GM18907 (cell line): ENCODE measurements around the gene LIPI.
"Not testable (repeated sequence)": the region's sequence is repeated elsewhere in the genome, so short reads cannot be mapped to it uniquely, and the experiment has no call there.

Experiments
- ATAC-seq: cut with Tn5 transposase; IDR thresholded peaks from one replicate; pipeline ENCODE4 v1.9.1; 2021; ENCODE audit warnings: mild to moderate bottlenecking, moderate library complexity; ENCODE audit not compliant: unreplicated experiment

LIPI gene

GRCh38 chr21:14076143-14076806, 134.5 kb downstream of the LIPI start:
- ATAC-seq = no peak

GRCh38 chr21:14075346-14076142, 135.2 kb downstream of the LIPI start:
- no peak for ATAC-seq

GRCh38 chr21:14074177-14074576, 136.6 kb downstream of the LIPI start:
- ATAC-seq = no peak

GRCh38 chr21:14073615-14074014, 137.1 kb downstream of the LIPI start:
- no peak for ATAC-seq

- no peak for ATAC-seq
These were observed 137.8 kb downstream of the LIPI start for GRCh38 chr21:14072761-14073535.

GRCh38 chr21:14071902-14072734, 138.6 kb downstream of the LIPI start:
- ATAC-seq = no peak

GRCh38 chr21:14070968-14071367, 139.8 kb downstream of the LIPI start:
- ATAC-seq = no peak

- ATAC-seq = no peak
These were observed 140.5 kb downstream of the LIPI start for GRCh38 chr21:14070049-14070893.

GRCh38 chr21:14064296-14064645, 146.5 kb downstream of the LIPI start:
- ATAC-seq = no peak

GRCh38 chr21:14063620-14064295, 147.0 kb downstream of the LIPI start:
- ATAC-seq = not testable (repeated sequence)

GRCh38 chr21:14062684-14063083, 148.1 kb downstream of the LIPI start:
- not testable (repeated sequence) for ATAC-seq

- not testable (repeated sequence) for ATAC-seq
These were observed 148.9 kb downstream of the LIPI start for GRCh38 chr21:14061820-14062219.

- ATAC-seq = not testable (repeated sequence)
These were observed 151.6 kb downstream of the LIPI start for GRCh38 chr21:14058995-14059627.
